ENCODE results near the gene RAB35.

Gene RAB35

GRCh38 chr12:120066341-120066740 is 50.2 kb downstream of the RAB35 start:
- in situ Hi-C loops (cut with MboI; ENCODE audit: low pct_unique_long_range_greater_than_20kb, low sequenced_read_pairs, unreplicated experiment): no loop called here
- TF ChIP-seq CTCF (IDR thresholded peaks at IDR 0.05; ENCODE audit: extremely low read depth, insufficient read depth, missing control alignments): no peak
- DNase-seq (ENCODE audit: low spot score): no peak

GRCh38 chr12:120065472-120065871 is 51.1 kb downstream of the RAB35 start:
- in situ Hi-C loops (cut with MboI; ENCODE audit: low pct_unique_long_range_greater_than_20kb, low sequenced_read_pairs, unreplicated experiment): no loop called here
- no peak for DNase-seq (ENCODE audit: low spot score)
- TF ChIP-seq CTCF (IDR thresholded peaks at IDR 0.05; ENCODE audit: extremely low read depth, insufficient read depth, missing control alignments): no peak

GRCh38 chr12:120064054-120064940 is 52.3 kb downstream of the RAB35 start:
- in situ Hi-C loops (cut with MboI; ENCODE audit: low pct_unique_long_range_greater_than_20kb, low sequenced_read_pairs, unreplicated experiment): no loop called here
- no peak for DNase-seq (ENCODE audit: low spot score)
- no peak for TF ChIP-seq CTCF (IDR thresholded peaks at IDR 0.05; ENCODE audit: extremely low read depth, insufficient read depth, missing control alignments)

GRCh38 chr12:120062976-120063579 is 53.5 kb downstream of the RAB35 start:
- DNase-seq (ENCODE audit: low spot score): no peak
- in situ Hi-C loops (cut with MboI; ENCODE audit: low pct_unique_long_range_greater_than_20kb, low sequenced_read_pairs, unreplicated experiment): no loop called here
- TF ChIP-seq CTCF (IDR thresholded peaks at IDR 0.05; ENCODE audit: extremely low read depth, insufficient read depth, missing control alignments): no peak

GRCh38 chr12:120061575-120062214 is 54.9 kb downstream of the RAB35 start:
- no peak for DNase-seq (ENCODE audit: low spot score)
- TF ChIP-seq CTCF (IDR thresholded peaks at IDR 0.05; ENCODE audit: extremely low read depth, insufficient read depth, missing control alignments): no peak
- in situ Hi-C loops (cut with MboI; ENCODE audit: low pct_unique_long_range_greater_than_20kb, low sequenced_read_pairs, unreplicated experiment): no loop called here

- in situ Hi-C loops (cut with MboI; ENCODE audit: low pct_unique_long_range_greater_than_20kb, low sequenced_read_pairs, unreplicated experiment): no loop called here
- no peak for TF ChIP-seq CTCF (IDR thresholded peaks at IDR 0.05; ENCODE audit: extremely low read depth, insufficient read depth, missing control alignments)
- DNase-seq (ENCODE audit: low spot score): no peak
Measured at GRCh38 chr12:120060717-120061116, 55.8 kb downstream of the RAB35 start.

Data from GM13977 (cell line).